Ascending aorta (tissue), 2 donors: ENCODE data around the gene BSCL2. TPM values are rescaled to one million over a fixed set of nuclear protein-coding genes. Genes with fewer than 3 reads are reported as not detected.

Experiments used
- DNase-seq, 2 donors: peaks; one replicate each; pipeline ENCODE4 v3.0.0-alpha.2; 2019; ENCODE audit warnings: low spot score in 2 of 2
- H3K27ac ChIP-seq, 2 donors: fragments of 200-600 bp; sonication (generic); one replicate each; pipeline ENCODE4 v1.5.1; 2016 to 2017; ENCODE audit warnings: mild to moderate bottlenecking in 1 of 2
- H3K27me3 ChIP-seq: fragments of 200-600 bp; sonication (generic); one replicate; pipeline ENCODE4 v1.5.1; 2017
- H3K36me3 ChIP-seq, 2 donors: fragments of 200-600 bp; sonication (generic); one replicate each; pipeline ENCODE4 v1.5.1; 2016
- H3K4me1 ChIP-seq, 2 donors: fragments of 200-600 bp; sonication (generic); one replicate each; pipeline ENCODE4 v1.5.1; 2016 to 2017; ENCODE audit warnings: mild to moderate bottlenecking in 1 of 2
- H3K4me3 ChIP-seq, 2 donors: fragments of 200-600 bp; sonication (generic); one replicate each; pipeline ENCODE4 v1.5.1; 2016 to 2017; ENCODE audit warnings: mild to moderate bottlenecking in 1 of 2
- H3K9me3 ChIP-seq, 2 donors: fragments of 200-600 bp; sonication (generic); one replicate each; pipeline ENCODE4 v1.5.1; 2016
- CTCF ChIP-seq, 3 experiments: fragments of 200-600 bp in 2 of 3; fragments of 450-650 bp in 1 of 3; sonication (generic) in 2 of 3; IDR thresholded peaks; one replicate each; pipeline ENCODE4 v1.5.1; 2016 to 2019; ENCODE audit warnings: antibody characterized with exemption in 3 of 3, mild to moderate bottlenecking in 1 of 3, moderate library complexity in 1 of 3
- intact Hi-C: fragments of 100-400 bp; cut with DNase I; formaldehyde crosslinking; loops from one replicate; pipeline ENCODE4 v1.15.1; 2023
- total RNA-seq: library from RNA; depleted of rRNA; stranded (reverse); fragments of >200 nt; gene quantifications from one replicate; pipeline ENCODE4 v1.1.0, GENCODE V29; 2016

Gene BSCL2
- total RNA-seq, 1 donor from 2014 or later: 55.9 TPM

- no peaks in the 10 kb centered on the region for H3K9me3 ChIP-seq
- H3K4me3 ChIP-seq: peak overlapping the region; percentile 56 to 75
- H3K27me3 ChIP-seq: no peaks in the 10 kb centered on the region
- TF ChIP-seq CTCF (IDR thresholded peaks at IDR 0.05): peak in 1 of 3 experiments; percentile 5
- H3K4me1 ChIP-seq: peaks cover 8 to 21% of the 10 kb centered on the region in 2 donors
- H3K27ac ChIP-seq: peak overlapping the region; percentile 91 to 94
- intact Hi-C loops: no loop called here
- DNase-seq: no peak
- H3K36me3 ChIP-seq: peaks cover 32 to 42% of the 10 kb centered on the region in 2 donors
Measured at GRCh38 chr11:62710001-62710345, 2.7 kb upstream of the BSCL2 start.

GRCh38 chr11:62709247-62710000, 2.2 kb upstream of the BSCL2 start:
- peaks cover 8 to 21% of the 10 kb centered on the region in 2 donors for H3K4me1 ChIP-seq
- peak; percentile 96 to 99 for DNase-seq
- intact Hi-C loops: loop anchor here (1.0 to 5.0 kb wide), 5 partner anchors 18 to 123 kb away; partner anchors contain the start of genes C11orf98, CSKMT, HNRNPUL2 and STX5

GRCh38 chr11:62708793-62709192, 1.6 kb upstream of the BSCL2 start:
- no peak for DNase-seq
- peaks cover 21 to 31% of the 10 kb centered on the region in 2 donors for H3K36me3 ChIP-seq
- peak overlapping the region; percentile 56 to 75 for H3K4me3 ChIP-seq
- intact Hi-C loops: loop anchor here (1.0 to 5.0 kb wide), 5 partner anchors 19 to 124 kb away; partner anchors contain the start of genes C11orf98, CSKMT, HNRNPUL2 and STX5
- no peaks in the 10 kb centered on the region for H3K27me3 ChIP-seq
- H3K4me1 ChIP-seq: peaks cover 8 to 21% of the 10 kb centered on the region in 2 donors
- no peaks in the 10 kb centered on the region for H3K9me3 ChIP-seq
- H3K27ac ChIP-seq: peak overlapping the region; percentile 91 to 94
- TF ChIP-seq CTCF (IDR thresholded peaks at IDR 0.05): no peak

More at GRCh38 chr11:62709247-62710000, 2.2 kb upstream of the BSCL2 start:
- Histone ChIP-seq H3K27me3 (no peaks in the 10 kb centered on the region), H3K4me3 (peak overlapping the region; percentile 56 to 75), H3K27ac (peak overlapping the region; percentile 91 to 94), H3K36me3 (peaks cover 27 to 37% of the 10 kb centered on the region in 2 donors), H3K9me3 (no peaks in the 10 kb centered on the region)
- TF ChIP-seq CTCF (IDR thresholded peaks at IDR 0.05): peak in 1 of 3 experiments; percentile 21

GRCh38 chr11:62708392-62708791, 1.2 kb upstream of the BSCL2 start:
- Histone ChIP-seq H3K4me3 (peak overlapping the region; percentile 56 to 75), H3K9me3 (no peaks in the 10 kb centered on the region), H3K36me3 (peaks cover 17 to 27% of the 10 kb centered on the region in 2 donors), H3K27me3 (no peaks in the 10 kb centered on the region), H3K4me1 (peaks cover 8 to 21% of the 10 kb centered on the region in 2 donors), H3K27ac (peak overlapping the region; percentile 91 to 94)
- intact Hi-C loops: loop anchor here (2.0 to 5.0 kb wide), 2 partner anchors 106 to 124 kb away; partner anchors contain the start of genes STX5 and TEX54
- TF ChIP-seq CTCF (IDR thresholded peaks at IDR 0.05): no peak
- DNase-seq: no peak

- Histone ChIP-seq H3K4me1 (peaks cover 8 to 21% of the 10 kb centered on the region in 2 donors), H3K27me3 (no peaks in the 10 kb centered on the region), H3K36me3 (peaks cover 6 to 12% of the 10 kb centered on the region in 2 donors), H3K9me3 (no peaks in the 10 kb centered on the region), H3K4me3 (peak overlapping the region; percentile 75 to 76), H3K27ac (peak overlapping the region; percentile 61 to 86)
- TF ChIP-seq CTCF (IDR thresholded peaks at IDR 0.05): no peak
- intact Hi-C loops: loop anchor here (2.0 to 5.0 kb wide), 3 partner anchors 54 to 125 kb away; partner anchors contain the start of genes INTS5, POLR2G, STX5 and TEX54
- no peak for DNase-seq
Measured at GRCh38 chr11:62706850-62707247, 375 bp downstream of the BSCL2 start.
